K562 (cell line): Measurements from ENCODE around the gene TP73. TPM values are rescaled to one million over a fixed set of nuclear protein-coding genes. Genes with fewer than 3 reads are reported as not detected.
A peak's percentile ranks its signal among the peaks of the same experiment; 100 is the strongest.

Experiments used
- MCM2 ChIP-seq: fragments of 450-650 bp; IDR thresholded peaks from 2 replicates; pipeline ENCODE4 v1.6.1; 2017; ENCODE audit warnings: low read depth, mild to moderate bottlenecking
- MCM7 ChIP-seq, 2 experiments: fragments of 450-650 bp; IDR thresholded peaks; 2 replicates each; pipeline ENCODE4 v1.6.1; 2016 to 2018
- ZNF23 ChIP-seq: fragments of 250-450 bp; sonication (Bioruptor Pico); IDR thresholded peaks from 2 replicates; pipeline ENCODE4 v1.4.0; 2020; ENCODE audit warnings: mild to moderate bottlenecking
- ZNF668 ChIP-seq: fragments of 250-450 bp; sonication (Bioruptor Pico); IDR thresholded peaks from 2 replicates; pipeline ENCODE4 v1.8.0; 2022; ENCODE audit warnings: mild to moderate bottlenecking, inconsistent platforms
- polyA plus RNA-seq, 8 experiments: library from polyadenylated mRNA; depleted of rRNA in 4 of 8; stranded (reverse) in 5 of 8; unstranded in 3 of 8; fragments of >200 nt; fragmentation: Nextera tagmentation in 2 of 8; fragmentation: Illumina TruSeq in 1 of 8; extraction: Ambion mirVana in 2 of 8; extraction: Trizol in 1 of 8; gene quantifications; 2 replicates each; pipeline versions ENCODE4 v1.2.1 to v1.2.3, GENCODE V29; 2011 to 2014; ENCODE audit warnings: inconsistent platforms in 1 of 8, missing spikeins in 1 of 8
- total RNA-seq, 7 experiments: library from RNA; depleted of rRNA in 6 of 7; stranded (reverse); fragments of >200 nt in 6 of 7; fragmentation: Illumina TruSeq in 2 of 7; extraction: Trizol in 2 of 7; gene quantifications; 2 replicates each; pipeline versions ENCODE4 v1.2.1 to v1.2.3, GENCODE V29; 2011 to 2021; ENCODE audit warnings: low replicate concordance in 1 of 7
- TF ChIP-seq, protein P1 (sequence below): fragments of 450-650 bp; formaldehyde crosslinking; IDR thresholded peaks from 2 replicates; pipeline ENCODE4 v1.4.0; 2020; ENCODE audit warnings: mild to moderate bottlenecking, moderate library complexity
- TF ChIP-seq, protein P2 (sequence below): sonication (generic); IDR thresholded peaks from 2 replicates; pipeline ENCODE4 v1.6.1; 2016
- TF ChIP-seq, protein P3 (sequence below): fragments of 450-650 bp; IDR thresholded peaks from 2 replicates; pipeline ENCODE4 v1.6.1; 2016; ENCODE audit warnings: low read depth
- TF ChIP-seq, protein P4 (sequence below), 2 experiments: fragments of 150-350 bp in 1 of 2; IDR thresholded peaks; 2 replicates each; pipeline ENCODE4 v1.6.1; 2012 to 2016; ENCODE audit warnings: low read depth in 2 of 2, low read length in 2 of 2, mild to moderate bottlenecking in 1 of 2, moderate library complexity in 1 of 2
- TF ChIP-seq, protein P5 (sequence below): fragments of 250-450 bp; sonication (Bioruptor Pico); IDR thresholded peaks from 2 replicates; pipeline ENCODE4 v1.5.0; 2020; ENCODE audit warnings: mild to moderate bottlenecking
- TF ChIP-seq, protein P6 (sequence below), 2 experiments: fragments of 450-650 bp in 1 of 2; sonication (generic) in 1 of 2; formaldehyde crosslinking in 1 of 2; IDR thresholded peaks in 1 of 2; conservative IDR thresholded peaks in 1 of 2; 2 replicates each; pipeline versions ENCODE4 v1.6.1 to v1.8.1; 2016 to 2023; ENCODE audit warnings: mild to moderate bottlenecking in 2 of 2, moderate library complexity in 2 of 2, inconsistent platforms in 1 of 2, missing genetic modification reagents in 1 of 2

The TP73 gene
- total and polyA plus RNA-seq, 9 of the 15 experiments (the other 6 are each of a cell fraction or from before 2014, with no cell fraction given) = 0.07 to 1.6 (median 0.40) TPM; not detected in 2

DNA sequence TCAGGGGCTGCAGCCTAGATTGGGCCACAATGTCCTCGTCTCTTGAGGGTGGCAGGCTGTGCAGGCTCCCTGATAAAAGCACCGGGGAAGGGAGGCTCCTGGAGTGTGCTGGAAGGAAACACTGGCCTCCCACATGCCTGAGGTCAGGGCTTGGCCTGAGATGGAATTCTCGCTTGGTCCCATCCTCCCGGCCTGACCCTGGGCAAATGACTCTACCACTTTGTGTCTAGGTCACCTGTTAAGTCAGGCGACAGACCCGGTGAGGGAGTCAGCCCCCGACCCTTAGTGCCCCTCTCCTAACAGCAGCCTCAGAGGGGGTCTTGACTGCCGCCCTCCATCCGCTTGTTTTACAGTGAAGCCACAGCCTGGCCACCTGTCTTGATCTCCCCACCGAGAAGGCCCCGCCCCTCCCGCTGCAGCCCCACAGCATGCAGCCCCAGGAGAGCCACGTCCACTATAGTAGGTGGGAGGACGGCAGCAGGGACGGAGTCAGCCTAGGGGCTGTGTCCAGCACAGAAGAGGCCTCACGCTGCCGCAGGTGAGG is 122.7 kb downstream of the TP73 start (continued):
- TF ChIP-seq, protein P1, sequence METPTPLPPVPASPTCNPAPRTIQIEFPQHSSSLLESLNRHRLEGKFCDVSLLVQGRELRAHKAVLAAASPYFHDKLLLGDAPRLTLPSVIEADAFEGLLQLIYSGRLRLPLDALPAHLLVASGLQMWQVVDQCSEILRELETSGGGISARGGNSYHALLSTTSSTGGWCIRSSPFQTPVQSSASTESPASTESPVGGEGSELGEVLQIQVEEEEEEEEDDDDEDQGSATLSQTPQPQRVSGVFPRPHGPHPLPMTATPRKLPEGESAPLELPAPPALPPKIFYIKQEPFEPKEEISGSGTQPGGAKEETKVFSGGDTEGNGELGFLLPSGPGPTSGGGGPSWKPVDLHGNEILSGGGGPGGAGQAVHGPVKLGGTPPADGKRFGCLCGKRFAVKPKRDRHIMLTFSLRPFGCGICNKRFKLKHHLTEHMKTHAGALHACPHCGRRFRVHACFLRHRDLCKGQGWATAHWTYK (CRISPR knock-in tag) = peak; percentile 60; the same call in 1 of the 2 replicates
- no peak for TF ChIP-seq ZNF668 (CRISPR knock-in tag)
- no peak for TF ChIP-seq ZNF23 (CRISPR knock-in tag)
- TF ChIP-seq, protein P2, sequence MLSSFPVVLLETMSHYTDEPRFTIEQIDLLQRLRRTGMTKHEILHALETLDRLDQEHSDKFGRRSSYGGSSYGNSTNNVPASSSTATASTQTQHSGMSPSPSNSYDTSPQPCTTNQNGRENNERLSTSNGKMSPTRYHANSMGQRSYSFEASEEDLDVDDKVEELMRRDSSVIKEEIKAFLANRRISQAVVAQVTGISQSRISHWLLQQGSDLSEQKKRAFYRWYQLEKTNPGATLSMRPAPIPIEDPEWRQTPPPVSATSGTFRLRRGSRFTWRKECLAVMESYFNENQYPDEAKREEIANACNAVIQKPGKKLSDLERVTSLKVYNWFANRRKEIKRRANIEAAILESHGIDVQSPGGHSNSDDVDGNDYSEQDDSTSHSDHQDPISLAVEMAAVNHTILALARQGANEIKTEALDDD = no peak
- no peak for TF ChIP-seq MCM2
- no peak for TF ChIP-seq MCM7 (IDR thresholded peaks at IDR 0.05)
- TF ChIP-seq, protein P3, sequence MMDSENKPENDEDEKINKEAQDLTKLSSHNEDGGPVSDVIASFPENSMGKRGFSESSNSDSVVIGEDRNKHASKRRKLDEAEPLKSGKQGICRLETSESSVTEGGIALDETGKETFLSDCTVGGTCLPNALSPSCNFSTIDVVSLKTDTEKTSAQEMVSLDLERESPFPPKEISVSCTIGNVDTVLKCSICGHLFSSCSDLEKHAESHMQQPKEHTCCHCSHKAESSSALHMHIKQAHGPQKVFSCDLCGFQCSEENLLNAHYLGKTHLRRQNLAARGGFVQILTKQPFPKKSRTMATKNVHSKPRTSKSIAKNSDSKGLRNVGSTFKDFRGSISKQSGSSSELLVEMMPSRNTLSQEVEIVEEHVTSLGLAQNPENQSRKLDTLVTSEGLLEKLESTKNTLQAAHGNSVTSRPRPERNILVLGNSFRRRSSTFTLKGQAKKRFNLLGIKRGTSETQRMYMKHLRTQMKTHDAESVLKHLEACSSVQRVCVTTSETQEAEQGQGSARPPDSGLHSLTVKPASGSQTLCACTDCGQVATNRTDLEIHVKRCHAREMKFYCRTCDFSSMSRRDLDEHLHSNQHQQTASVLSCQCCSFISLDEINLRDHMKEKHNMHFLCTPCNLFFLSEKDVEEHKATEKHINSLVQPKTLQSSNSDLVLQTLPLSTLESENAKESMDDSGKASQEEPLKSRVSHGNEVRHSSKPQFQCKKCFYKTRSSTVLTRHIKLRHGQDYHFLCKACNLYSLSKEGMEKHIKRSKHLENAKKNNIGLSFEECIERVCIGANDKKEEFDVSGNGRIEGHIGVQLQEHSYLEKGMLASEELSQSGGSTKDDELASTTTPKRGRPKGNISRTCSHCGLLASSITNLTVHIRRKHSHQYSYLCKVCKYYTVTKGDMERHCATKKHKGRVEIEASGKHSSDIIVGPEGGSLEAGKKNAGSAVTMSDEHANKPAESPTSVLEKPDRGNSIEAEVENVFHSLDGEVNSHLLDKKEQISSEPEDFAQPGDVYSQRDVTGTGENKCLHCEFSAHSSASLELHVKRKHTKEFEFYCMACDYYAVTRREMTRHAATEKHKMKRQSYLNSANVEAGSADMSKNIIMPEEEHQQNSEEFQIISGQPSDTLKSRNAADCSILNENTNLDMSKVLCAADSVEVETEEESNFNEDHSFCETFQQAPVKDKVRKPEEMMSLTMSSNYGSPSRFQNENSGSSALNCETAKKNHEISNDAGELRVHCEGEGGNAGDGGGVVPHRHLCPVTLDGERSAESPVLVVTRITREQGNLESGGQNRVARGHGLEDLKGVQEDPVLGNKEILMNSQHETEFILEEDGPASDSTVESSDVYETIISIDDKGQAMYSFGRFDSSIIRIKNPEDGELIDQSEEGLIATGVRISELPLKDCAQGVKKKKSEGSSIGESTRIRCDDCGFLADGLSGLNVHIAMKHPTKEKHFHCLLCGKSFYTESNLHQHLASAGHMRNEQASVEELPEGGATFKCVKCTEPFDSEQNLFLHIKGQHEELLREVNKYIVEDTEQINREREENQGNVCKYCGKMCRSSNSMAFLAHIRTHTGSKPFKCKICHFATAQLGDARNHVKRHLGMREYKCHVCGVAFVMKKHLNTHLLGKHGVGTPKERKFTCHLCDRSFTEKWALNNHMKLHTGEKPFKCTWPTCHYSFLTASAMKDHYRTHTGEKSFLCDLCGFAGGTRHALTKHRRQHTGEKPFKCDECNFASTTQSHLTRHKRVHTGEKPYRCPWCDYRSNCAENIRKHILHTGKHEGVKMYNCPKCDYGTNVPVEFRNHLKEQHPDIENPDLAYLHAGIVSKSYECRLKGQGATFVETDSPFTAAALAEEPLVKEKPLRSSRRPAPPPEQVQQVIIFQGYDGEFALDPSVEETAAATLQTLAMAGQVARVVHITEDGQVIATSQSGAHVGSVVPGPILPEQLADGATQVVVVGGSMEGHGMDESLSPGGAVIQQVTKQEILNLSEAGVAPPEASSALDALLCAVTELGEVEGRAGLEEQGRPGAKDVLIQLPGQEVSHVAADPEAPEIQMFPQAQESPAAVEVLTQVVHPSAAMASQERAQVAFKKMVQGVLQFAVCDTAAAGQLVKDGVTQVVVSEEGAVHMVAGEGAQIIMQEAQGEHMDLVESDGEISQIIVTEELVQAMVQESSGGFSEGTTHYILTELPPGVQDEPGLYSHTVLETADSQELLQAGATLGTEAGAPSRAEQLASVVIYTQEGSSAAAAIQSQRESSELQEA = no peak
- TF ChIP-seq, protein P4, sequence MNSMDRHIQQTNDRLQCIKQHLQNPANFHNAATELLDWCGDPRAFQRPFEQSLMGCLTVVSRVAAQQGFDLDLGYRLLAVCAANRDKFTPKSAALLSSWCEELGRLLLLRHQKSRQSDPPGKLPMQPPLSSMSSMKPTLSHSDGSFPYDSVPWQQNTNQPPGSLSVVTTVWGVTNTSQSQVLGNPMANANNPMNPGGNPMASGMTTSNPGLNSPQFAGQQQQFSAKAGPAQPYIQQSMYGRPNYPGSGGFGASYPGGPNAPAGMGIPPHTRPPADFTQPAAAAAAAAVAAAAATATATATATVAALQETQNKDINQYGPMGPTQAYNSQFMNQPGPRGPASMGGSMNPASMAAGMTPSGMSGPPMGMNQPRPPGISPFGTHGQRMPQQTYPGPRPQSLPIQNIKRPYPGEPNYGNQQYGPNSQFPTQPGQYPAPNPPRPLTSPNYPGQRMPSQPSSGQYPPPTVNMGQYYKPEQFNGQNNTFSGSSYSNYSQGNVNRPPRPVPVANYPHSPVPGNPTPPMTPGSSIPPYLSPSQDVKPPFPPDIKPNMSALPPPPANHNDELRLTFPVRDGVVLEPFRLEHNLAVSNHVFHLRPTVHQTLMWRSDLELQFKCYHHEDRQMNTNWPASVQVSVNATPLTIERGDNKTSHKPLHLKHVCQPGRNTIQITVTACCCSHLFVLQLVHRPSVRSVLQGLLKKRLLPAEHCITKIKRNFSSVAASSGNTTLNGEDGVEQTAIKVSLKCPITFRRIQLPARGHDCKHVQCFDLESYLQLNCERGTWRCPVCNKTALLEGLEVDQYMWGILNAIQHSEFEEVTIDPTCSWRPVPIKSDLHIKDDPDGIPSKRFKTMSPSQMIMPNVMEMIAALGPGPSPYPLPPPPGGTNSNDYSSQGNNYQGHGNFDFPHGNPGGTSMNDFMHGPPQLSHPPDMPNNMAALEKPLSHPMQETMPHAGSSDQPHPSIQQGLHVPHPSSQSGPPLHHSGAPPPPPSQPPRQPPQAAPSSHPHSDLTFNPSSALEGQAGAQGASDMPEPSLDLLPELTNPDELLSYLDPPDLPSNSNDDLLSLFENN (IDR thresholded peaks at IDR 0.05; ENCODE audit: low read depth in 2 of 2, low read length in 2 of 2) = peak in 1 of 2 experiments; percentile 91; a peak in 2 of 4 replicates
- TF ChIP-seq, protein P5, sequence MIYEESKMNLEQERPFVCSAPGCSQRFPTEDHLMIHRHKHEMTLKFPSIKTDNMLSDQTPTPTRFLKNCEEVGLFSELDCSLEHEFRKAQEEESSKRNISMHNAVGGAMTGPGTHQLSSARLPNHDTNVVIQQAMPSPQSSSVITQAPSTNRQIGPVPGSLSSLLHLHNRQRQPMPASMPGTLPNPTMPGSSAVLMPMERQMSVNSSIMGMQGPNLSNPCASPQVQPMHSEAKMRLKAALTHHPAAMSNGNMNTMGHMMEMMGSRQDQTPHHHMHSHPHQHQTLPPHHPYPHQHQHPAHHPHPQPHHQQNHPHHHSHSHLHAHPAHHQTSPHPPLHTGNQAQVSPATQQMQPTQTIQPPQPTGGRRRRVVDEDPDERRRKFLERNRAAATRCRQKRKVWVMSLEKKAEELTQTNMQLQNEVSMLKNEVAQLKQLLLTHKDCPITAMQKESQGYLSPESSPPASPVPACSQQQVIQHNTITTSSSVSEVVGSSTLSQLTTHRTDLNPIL (CRISPR knock-in tag) = no peak
- TF ChIP-seq, protein P6, sequence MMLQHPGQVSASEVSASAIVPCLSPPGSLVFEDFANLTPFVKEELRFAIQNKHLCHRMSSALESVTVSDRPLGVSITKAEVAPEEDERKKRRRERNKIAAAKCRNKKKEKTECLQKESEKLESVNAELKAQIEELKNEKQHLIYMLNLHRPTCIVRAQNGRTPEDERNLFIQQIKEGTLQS (IDR thresholded peaks at IDR 0.05) = no peak
- TF ChIP-seq, protein P6 (CRISPR knock-in tag; conservative IDR thresholded peaks at IDR 0.05) = 0 out of 2 replicates have a peak, but pooled peaks have one; percentile 18
